SK-N-SH treated with all-trans-retinoic acid at 6 μM for 48 hours (cell line): Measurements from ENCODE around the gene BPI.
A peak's percentile ranks its signal among the peaks of the same experiment; 100 is the strongest.

Source experiments
- ATAC-seq: fragments of 200-7000 bp; cut with Tn5 transposase; 3 replicates; pipeline ENCODE4 v1.9.1; 2020; ENCODE audit warnings: mild to moderate bottlenecking, moderate library complexity
- ARNTL ChIP-seq: fragments of 450-650 bp; formaldehyde crosslinking; IDR thresholded peaks from 2 replicates; pipeline ENCODE4 v1.5.0; 2020; ENCODE audit warnings: low read depth, mild to moderate bottlenecking, moderate library complexity, borderline replicate concordance
- BACH2 ChIP-seq: fragments of 250-450 bp; sonication (Bioruptor Pico); IDR thresholded peaks from 2 replicates; pipeline ENCODE4 v1.9.0; 2021; ENCODE audit warnings: mild to moderate bottlenecking, borderline replicate concordance
- CSDC2 ChIP-seq: fragments of 250-450 bp; sonication (Bioruptor Pico); IDR thresholded peaks from 2 replicates; pipeline ENCODE4 v1.5.0; 2020; ENCODE audit warnings: mild to moderate bottlenecking, moderate library complexity
- ESRRG ChIP-seq: fragments of 250-450 bp; sonication (Bioruptor Pico); IDR thresholded peaks from 2 replicates; pipeline ENCODE4 v1.6.1; 2021; ENCODE audit warnings: mild to moderate bottlenecking
- GLIS3 ChIP-seq: fragments of 250-450 bp; sonication (Bioruptor Pico); IDR thresholded peaks from 2 replicates; pipeline ENCODE4 v1.5.0; 2020; ENCODE audit warnings: mild to moderate bottlenecking, moderate library complexity
- ISL1 ChIP-seq: fragments of 250-450 bp; sonication (Bioruptor Pico); IDR thresholded peaks from 2 replicates; pipeline ENCODE4 v2.1.2; 2022; ENCODE audit warnings: mild to moderate bottlenecking, moderate library complexity
- OSR1 ChIP-seq: fragments of 250-450 bp; sonication (Bioruptor Pico); IDR thresholded peaks from 2 replicates; pipeline ENCODE4 v1.8.0; 2022; ENCODE audit warnings: moderate library complexity, mild to moderate bottlenecking, inconsistent platforms
- PPARA ChIP-seq: fragments of 250-450 bp; sonication (Bioruptor Pico); IDR thresholded peaks from 2 replicates; pipeline ENCODE4 v1.5.0; 2020; ENCODE audit warnings: mild to moderate bottlenecking, borderline replicate concordance
- RARB ChIP-seq: fragments of 250-450 bp; sonication (Bioruptor Pico); IDR thresholded peaks from 2 replicates; pipeline ENCODE4 v1.8.0; 2021; ENCODE audit warnings: mild to moderate bottlenecking, moderate library complexity
- TOX ChIP-seq: fragments of 250-450 bp; sonication (Bioruptor Pico); IDR thresholded peaks from 2 replicates; pipeline ENCODE4 v1.8.0; 2021; ENCODE audit warnings: mild to moderate bottlenecking, moderate library complexity, borderline replicate concordance
- TSHZ2 ChIP-seq: fragments of 250-450 bp; sonication (Bioruptor Pico); IDR thresholded peaks from 2 replicates; pipeline ENCODE4 v1.5.0; 2020; ENCODE audit warnings: mild to moderate bottlenecking, moderate library complexity
- ZFP3 ChIP-seq: fragments of 250-450 bp; sonication (Bioruptor Pico); IDR thresholded peaks from 2 replicates; pipeline ENCODE4 v1.5.0; 2020; ENCODE audit warnings: mild to moderate bottlenecking, moderate library complexity
- ZNF565 ChIP-seq: fragments of 450-650 bp; formaldehyde crosslinking; conservative IDR thresholded peaks from 2 replicates; pipeline ENCODE4 v1.5.0; 2020; ENCODE audit warnings: low read depth, mild to moderate bottlenecking, moderate library complexity
- ZNF70 ChIP-seq: fragments of 450-650 bp; formaldehyde crosslinking; IDR thresholded peaks from 2 replicates; pipeline ENCODE4 v1.5.0; 2020; ENCODE audit warnings: mild to moderate bottlenecking, moderate library complexity
- ZNF8 ChIP-seq: fragments of 450-650 bp; formaldehyde crosslinking; IDR thresholded peaks from 2 replicates; pipeline ENCODE4 v1.5.0; 2020; ENCODE audit warnings: mild to moderate bottlenecking, moderate library complexity
- TF ChIP-seq, protein P1 (sequence below): fragments of 250-450 bp; sonication (Bioruptor Pico); IDR thresholded peaks from 2 replicates; pipeline ENCODE4 v1.8.0; 2021; ENCODE audit warnings: low read depth, mild to moderate bottlenecking, moderate library complexity, borderline replicate concordance
- TF ChIP-seq, protein P2 (sequence below): fragments of 250-450 bp; sonication (Bioruptor Pico); IDR thresholded peaks from 2 replicates; pipeline ENCODE4 v1.8.0; 2020; ENCODE audit warnings: mild to moderate bottlenecking, moderate library complexity, borderline replicate concordance
- TF ChIP-seq, protein P3 (sequence below): fragments of 250-450 bp; sonication (Bioruptor Pico); IDR thresholded peaks from 2 replicates; pipeline ENCODE4 v1.5.1; 2020; ENCODE audit warnings: low read depth, mild to moderate bottlenecking, moderate library complexity

BPI gene

DNA sequence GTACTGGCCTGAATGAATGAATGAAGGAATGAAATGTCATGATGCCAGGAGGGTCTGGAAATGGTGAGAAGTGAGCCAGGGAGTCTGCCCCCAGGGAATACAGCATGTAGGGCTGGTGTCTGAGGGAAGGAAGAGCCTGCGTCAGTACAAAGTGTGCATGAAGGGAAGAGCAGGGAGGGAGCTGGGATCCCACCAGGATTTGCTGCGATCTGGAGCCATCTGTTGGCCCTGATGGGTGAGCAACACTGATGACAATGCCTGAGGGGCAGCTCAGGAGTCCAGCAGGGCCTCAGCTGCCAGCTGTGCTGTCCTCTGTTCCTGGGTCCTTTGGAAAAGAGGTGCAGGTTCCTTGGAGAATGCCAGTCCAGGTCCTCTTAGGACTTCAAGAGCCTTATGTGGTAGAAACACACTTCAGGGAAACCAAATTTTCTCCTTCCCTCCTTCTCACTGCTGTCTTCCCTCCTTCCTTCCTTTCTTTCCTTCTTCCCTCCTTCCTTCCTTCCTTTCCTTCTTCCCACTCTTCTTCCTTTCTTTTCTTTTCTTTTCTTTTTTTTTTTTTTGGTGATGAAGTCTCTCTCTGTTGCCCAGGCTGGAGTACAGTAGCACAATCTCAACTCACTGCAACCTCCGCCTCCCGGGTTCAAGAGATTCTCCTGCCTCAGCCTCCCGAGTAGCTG is 11.5 kb downstream of the BPI start:
- ATAC-seq: peak; percentile 54; the same call in 2 of the 3 replicates
- no peak for TF ChIP-seq ZNF565 (CRISPR knock-in tag)
- TF ChIP-seq TSHZ2 (CRISPR knock-in tag): no peak
- TF ChIP-seq RARB (CRISPR knock-in tag): no peak
- TF ChIP-seq, protein P1, sequence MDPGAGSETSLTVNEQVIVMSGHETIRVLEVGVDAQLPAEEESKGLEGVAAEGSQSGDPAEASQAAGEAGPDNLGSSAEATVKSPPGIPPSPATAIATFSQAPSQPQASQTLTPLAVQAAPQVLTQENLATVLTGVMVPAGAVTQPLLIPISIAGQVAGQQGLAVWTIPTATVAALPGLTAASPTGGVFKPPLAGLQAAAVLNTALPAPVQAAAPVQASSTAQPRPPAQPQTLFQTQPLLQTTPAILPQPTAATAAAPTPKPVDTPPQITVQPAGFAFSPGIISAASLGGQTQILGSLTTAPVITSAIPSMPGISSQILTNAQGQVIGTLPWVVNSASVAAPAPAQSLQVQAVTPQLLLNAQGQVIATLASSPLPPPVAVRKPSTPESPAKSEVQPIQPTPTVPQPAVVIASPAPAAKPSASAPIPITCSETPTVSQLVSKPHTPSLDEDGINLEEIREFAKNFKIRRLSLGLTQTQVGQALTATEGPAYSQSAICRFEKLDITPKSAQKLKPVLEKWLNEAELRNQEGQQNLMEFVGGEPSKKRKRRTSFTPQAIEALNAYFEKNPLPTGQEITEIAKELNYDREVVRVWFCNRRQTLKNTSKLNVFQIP (CRISPR knock-in tag): no peak
- no peak for TF ChIP-seq ESRRG (CRISPR knock-in tag)
- no peak for TF ChIP-seq TOX (CRISPR knock-in tag)
- TF ChIP-seq, protein P2, sequence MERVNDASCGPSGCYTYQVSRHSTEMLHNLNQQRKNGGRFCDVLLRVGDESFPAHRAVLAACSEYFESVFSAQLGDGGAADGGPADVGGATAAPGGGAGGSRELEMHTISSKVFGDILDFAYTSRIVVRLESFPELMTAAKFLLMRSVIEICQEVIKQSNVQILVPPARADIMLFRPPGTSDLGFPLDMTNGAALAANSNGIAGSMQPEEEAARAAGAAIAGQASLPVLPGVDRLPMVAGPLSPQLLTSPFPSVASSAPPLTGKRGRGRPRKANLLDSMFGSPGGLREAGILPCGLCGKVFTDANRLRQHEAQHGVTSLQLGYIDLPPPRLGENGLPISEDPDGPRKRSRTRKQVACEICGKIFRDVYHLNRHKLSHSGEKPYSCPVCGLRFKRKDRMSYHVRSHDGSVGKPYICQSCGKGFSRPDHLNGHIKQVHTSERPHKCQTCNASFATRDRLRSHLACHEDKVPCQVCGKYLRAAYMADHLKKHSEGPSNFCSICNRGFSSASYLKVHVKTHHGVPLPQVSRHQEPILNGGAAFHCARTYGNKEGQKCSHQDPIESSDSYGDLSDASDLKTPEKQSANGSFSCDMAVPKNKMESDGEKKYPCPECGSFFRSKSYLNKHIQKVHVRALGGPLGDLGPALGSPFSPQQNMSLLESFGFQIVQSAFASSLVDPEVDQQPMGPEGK (CRISPR knock-in tag): no peak
- TF ChIP-seq GLIS3: no peak
- TF ChIP-seq OSR1 (CRISPR knock-in tag): no peak
- no peak for TF ChIP-seq PPARA (CRISPR knock-in tag)
- TF ChIP-seq BACH2: no peak
- no peak for TF ChIP-seq ZNF70 (CRISPR knock-in tag)
- no peak for TF ChIP-seq ISL1 (CRISPR knock-in tag)

DNA sequence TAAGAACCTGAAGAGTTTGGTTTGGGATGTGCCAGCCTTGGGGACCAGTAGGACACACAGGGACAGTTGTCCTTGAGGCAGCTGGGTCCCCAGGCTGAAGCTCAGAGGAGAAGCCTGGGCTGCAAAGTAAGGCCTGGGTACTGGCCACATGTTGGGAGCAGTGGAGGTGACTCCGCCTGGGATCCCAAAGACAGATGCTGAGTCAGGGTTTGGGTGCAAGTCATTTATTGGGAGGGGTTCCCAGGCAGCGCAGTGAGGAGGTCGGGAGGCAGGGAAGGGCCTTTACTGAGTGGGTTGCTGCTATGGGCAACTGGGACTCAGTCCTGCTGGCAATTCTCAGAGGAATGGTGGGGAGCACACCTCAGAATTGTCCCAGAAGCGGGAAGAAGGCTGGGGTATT is 12.4 kb downstream of the BPI start:
- ATAC-seq: no peak
- TF ChIP-seq TOX (CRISPR knock-in tag) (no peak), TSHZ2 (CRISPR knock-in tag) (no peak), ISL1 (CRISPR knock-in tag) (no peak), ZFP3 (no peak), ZNF70 (CRISPR knock-in tag) (no peak), OSR1 (CRISPR knock-in tag) (no peak), RARB (CRISPR knock-in tag) (no peak), ZNF565 (CRISPR knock-in tag) (no peak), ARNTL (CRISPR knock-in tag) (no peak), ZNF8 (no peak), GLIS3 (no peak), CSDC2 (CRISPR knock-in tag) (no peak), BACH2 (no peak)
- TF ChIP-seq, protein P2 (CRISPR knock-in tag): no peak
- TF ChIP-seq, protein P3, sequence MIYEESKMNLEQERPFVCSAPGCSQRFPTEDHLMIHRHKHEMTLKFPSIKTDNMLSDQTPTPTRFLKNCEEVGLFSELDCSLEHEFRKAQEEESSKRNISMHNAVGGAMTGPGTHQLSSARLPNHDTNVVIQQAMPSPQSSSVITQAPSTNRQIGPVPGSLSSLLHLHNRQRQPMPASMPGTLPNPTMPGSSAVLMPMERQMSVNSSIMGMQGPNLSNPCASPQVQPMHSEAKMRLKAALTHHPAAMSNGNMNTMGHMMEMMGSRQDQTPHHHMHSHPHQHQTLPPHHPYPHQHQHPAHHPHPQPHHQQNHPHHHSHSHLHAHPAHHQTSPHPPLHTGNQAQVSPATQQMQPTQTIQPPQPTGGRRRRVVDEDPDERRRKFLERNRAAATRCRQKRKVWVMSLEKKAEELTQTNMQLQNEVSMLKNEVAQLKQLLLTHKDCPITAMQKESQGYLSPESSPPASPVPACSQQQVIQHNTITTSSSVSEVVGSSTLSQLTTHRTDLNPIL: no peak
